HG03342 (cell line): ENCODE data around the gene PTPRM.

Experiments used
- ATAC-seq: cut with Tn5 transposase; IDR thresholded peaks from one replicate; pipeline ENCODE4 v1.9.1; 2021; ENCODE audit warnings: mild to moderate bottlenecking, moderate library complexity; ENCODE audit not compliant: unreplicated experiment

PTPRM gene

GRCh38 chr18:7886436-7886835 lies 319.3 kb downstream of the PTPRM start:
- no peak for ATAC-seq

GRCh38 chr18:7889515-7889914 lies 322.4 kb downstream of the PTPRM start:
- no peak for ATAC-seq

GRCh38 chr18:7890075-7890474 lies 323.0 kb downstream of the PTPRM start:
- ATAC-seq, result no peak

- no peak for ATAC-seq
These were observed 325.4 kb downstream of the PTPRM start for GRCh38 chr18:7892556-7892955.

GRCh38 chr18:7894592-7894991 lies 327.5 kb downstream of the PTPRM start:
- no peak for ATAC-seq

GRCh38 chr18:7895346-7895745 lies 328.2 kb downstream of the PTPRM start:
- ATAC-seq, result no peak

GRCh38 chr18:7896161-7896560 lies 329.0 kb downstream of the PTPRM start:
- no peak for ATAC-seq

GRCh38 chr18:7896805-7897518 lies 329.8 kb downstream of the PTPRM start:
- no peak for ATAC-seq

GRCh38 chr18:7898181-7898580 lies 331.1 kb downstream of the PTPRM start:
- ATAC-seq, result no peak

- ATAC-seq, result no peak
These were observed 332.0 kb downstream of the PTPRM start for GRCh38 chr18:7899078-7899477.

GRCh38 chr18:7900091-7900490 lies 333.0 kb downstream of the PTPRM start:
- no peak for ATAC-seq

GRCh38 chr18:7901657-7902056 lies 334.5 kb downstream of the PTPRM start:
- ATAC-seq, result no peak

- ATAC-seq, result no peak
These were observed 335.3 kb downstream of the PTPRM start for GRCh38 chr18:7902399-7902839.

GRCh38 chr18:7904529-7904928 lies 337.4 kb downstream of the PTPRM start:
- no peak for ATAC-seq

- ATAC-seq, result no peak
These were observed 341.7 kb downstream of the PTPRM start for GRCh38 chr18:7908681-7909299.

GRCh38 chr18:7914834-7915670 lies 347.9 kb downstream of the PTPRM start:
- no peak for ATAC-seq

GRCh38 chr18:7918701-7919100 lies 351.6 kb downstream of the PTPRM start:
- no peak for ATAC-seq

GRCh38 chr18:7919565-7919964 lies 352.4 kb downstream of the PTPRM start:
- no peak for ATAC-seq

- ATAC-seq, result no peak
These were observed 354.9 kb downstream of the PTPRM start for GRCh38 chr18:7921938-7922587.

- ATAC-seq, result no peak
These were observed 356.0 kb downstream of the PTPRM start for GRCh38 chr18:7923105-7923504.

GRCh38 chr18:7924616-7925015 lies 357.5 kb downstream of the PTPRM start:
- no peak for ATAC-seq
